Smooth muscle cell (in vitro differentiated cells): ENCODE data around the gene NRDC. TPM values are rescaled to one million over a fixed set of nuclear protein-coding genes. Genes with fewer than 3 reads are reported as not detected.

ENCODE experiments used
- DNase-seq: peaks from one replicate; lab custom pipeline; 2025; ENCODE audit not compliant: unreplicated experiment; lab: John Stamatoyannopoulos, UW
- H2AFZ ChIP-seq: fragments of 200-600 bp; sonication (generic); 2 replicates; pipeline ENCODE4 v1.6.0; 2016; ENCODE audit warnings: antibody characterized with exemption, low read depth, mild to moderate bottlenecking
- H3F3A ChIP-seq: fragments of 200-600 bp; sonication (generic); 2 replicates; pipeline ENCODE4 v1.6.0; 2017; ENCODE audit warnings: antibody characterized with exemption, low read depth
- H3K27ac ChIP-seq: fragments of 200-600 bp; sonication (generic); 2 replicates; pipeline ENCODE4 v1.5.1; 2016; ENCODE audit warnings: low read depth, mild to moderate bottlenecking
- H3K27me3 ChIP-seq: fragments of 200-600 bp; sonication (generic); 2 replicates; pipeline ENCODE4 v1.6.1; 2016; ENCODE audit warnings: low read depth, mild to moderate bottlenecking
- H3K36me3 ChIP-seq: fragments of 200-600 bp; sonication (generic); 2 replicates; pipeline ENCODE4 v1.5.1; 2016; ENCODE audit warnings: low read depth
- H3K4me1 ChIP-seq: fragments of 200-600 bp; sonication (generic); 2 replicates; pipeline ENCODE4 v1.5.1; 2016; ENCODE audit warnings: low read depth
- H3K4me2 ChIP-seq: fragments of 200-600 bp; sonication (generic); 2 replicates; pipeline ENCODE4 v1.6.0; 2016; ENCODE audit warnings: mild to moderate bottlenecking
- H3K4me3 ChIP-seq: fragments of 200-600 bp; sonication (generic); 2 replicates; pipeline ENCODE4 v1.5.1; 2016; ENCODE audit warnings: mild to moderate bottlenecking
- H3K79me2 ChIP-seq: fragments of 200-600 bp; sonication (generic); 2 replicates; pipeline ENCODE4 v1.6.0; 2016; ENCODE audit warnings: low read depth, mild to moderate bottlenecking
- H3K9ac ChIP-seq: fragments of 200-600 bp; sonication (generic); 2 replicates; pipeline ENCODE4 v1.6.0; 2016; ENCODE audit warnings: low read depth
- H3K9me3 ChIP-seq: fragments of 200-600 bp; sonication (generic); replicated peaks from 2 replicates; pipeline ENCODE4 v1.5.1; 2016; ENCODE audit warnings: low read depth
- H4K20me1 ChIP-seq: fragments of 200-600 bp; sonication (generic); 2 replicates; pipeline ENCODE4 v1.6.0; 2016; ENCODE audit warnings: low read depth
- WGBS: methylation state at CpG from one replicate; pipeline ENCODE4 v1.1.7; 2016; ENCODE audit warnings: low lambda C conversion rate; 5-methylcytosine and 5-hydroxymethylcytosine counted together
- microRNA counts: library from miRNA; unstranded; fragments of <30 nt; microRNA quantifications from one replicate; lab custom pipeline; 2016
- microRNA-seq: library from miRNA; unstranded; fragments of <30 nt; microRNA quantifications from one replicate; pipeline ENCODE4, GENCODE V29; 2016; ENCODE audit warnings: borderline number of aligned reads
- polyA plus RNA-seq: library from polyadenylated mRNA; unstranded; fragments of >200 nt; fragmentation: Nextera tagmentation; extraction: Ambion mirVana; gene quantifications from 2 replicates; pipeline ENCODE4 v1.2.1, GENCODE V29; 2016
- small RNA-seq: library from RNA; depleted of rRNA; stranded (forward); fragments of <200 nt; gene quantifications from one replicate; pipeline ENCODE3, GENCODE V24; 2014
- total RNA-seq: library from RNA; depleted of rRNA; stranded (reverse); fragments of >200 nt; gene quantifications from 2 replicates; pipeline ENCODE4 v1.2.3, GENCODE V29; 2014
- TF ChIP-seq, protein P1 (sequence below): fragments of 200-600 bp; sonication (generic); IDR thresholded peaks from 2 replicates; pipeline ENCODE4 v1.5.1; 2017; ENCODE audit warnings: borderline replicate concordance, mild to moderate bottlenecking, antibody characterized with exemption; ENCODE audit not compliant: insufficient read depth, poor library complexity, severe bottlenecking

The NRDC gene
- total and polyA plus RNA-seq, 2 experiments from 2014 or later = 81.5 to 96.1 TPM

DNA sequence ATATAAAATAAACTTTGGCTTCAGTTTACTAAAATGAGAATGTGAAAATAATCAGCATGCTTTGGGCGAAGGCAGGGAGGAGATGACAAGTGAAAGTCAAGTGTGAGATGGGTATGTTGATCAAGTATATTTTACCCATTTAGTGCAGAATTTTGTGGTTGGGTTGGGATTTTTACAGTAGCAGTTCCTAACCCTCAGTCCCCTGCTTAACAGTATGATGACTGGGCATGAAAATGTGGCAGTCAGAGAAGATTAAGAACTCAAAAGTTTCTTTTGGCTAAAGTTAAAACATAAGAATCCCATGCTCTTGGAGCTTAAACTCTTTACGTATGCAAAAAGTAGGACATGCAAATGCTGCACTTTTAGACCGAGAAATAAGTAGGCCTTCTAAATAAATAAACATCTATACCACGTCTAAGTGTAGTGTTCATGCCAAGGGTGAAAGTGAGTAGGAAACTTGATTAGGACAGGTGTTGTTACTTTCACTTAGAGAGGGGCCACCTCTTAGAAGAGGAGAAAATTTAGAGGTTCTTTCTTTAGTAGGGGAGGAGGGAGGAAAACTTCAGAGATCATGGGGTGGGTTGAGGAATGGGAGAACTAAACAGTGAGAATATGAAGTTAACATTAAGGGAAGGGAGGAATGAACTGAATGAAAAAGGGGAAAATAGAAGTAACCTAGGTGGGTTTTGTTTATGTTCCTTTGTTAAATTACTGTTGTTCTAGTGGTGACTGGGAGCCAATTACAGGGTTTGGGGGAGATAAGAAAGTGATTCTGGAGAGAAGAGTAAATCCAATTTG is 133.8 kb downstream of the NRDC start:
- Histone ChIP-seq H3K36me3 (no peaks in the 10 kb centered on the region), H3K4me1 (peaks cover 5% of the 10 kb centered on the region), H3K4me3 (no peak overlapping the region), H3K9ac (no peak overlapping the region), H2AFZ (no peak overlapping the region), H3K79me2 (peaks cover 57% of the 10 kb centered on the region), H4K20me1 (peaks cover 70% of the 10 kb centered on the region), H3F3A (peaks cover 2% of the 10 kb centered on the region), H3K9me3 (no peaks in the 10 kb centered on the region), H3K27ac (no peak overlapping the region), H3K27me3 (no peaks in the 10 kb centered on the region), H3K4me2 (no peak overlapping the region)
- TF ChIP-seq, protein P1, sequence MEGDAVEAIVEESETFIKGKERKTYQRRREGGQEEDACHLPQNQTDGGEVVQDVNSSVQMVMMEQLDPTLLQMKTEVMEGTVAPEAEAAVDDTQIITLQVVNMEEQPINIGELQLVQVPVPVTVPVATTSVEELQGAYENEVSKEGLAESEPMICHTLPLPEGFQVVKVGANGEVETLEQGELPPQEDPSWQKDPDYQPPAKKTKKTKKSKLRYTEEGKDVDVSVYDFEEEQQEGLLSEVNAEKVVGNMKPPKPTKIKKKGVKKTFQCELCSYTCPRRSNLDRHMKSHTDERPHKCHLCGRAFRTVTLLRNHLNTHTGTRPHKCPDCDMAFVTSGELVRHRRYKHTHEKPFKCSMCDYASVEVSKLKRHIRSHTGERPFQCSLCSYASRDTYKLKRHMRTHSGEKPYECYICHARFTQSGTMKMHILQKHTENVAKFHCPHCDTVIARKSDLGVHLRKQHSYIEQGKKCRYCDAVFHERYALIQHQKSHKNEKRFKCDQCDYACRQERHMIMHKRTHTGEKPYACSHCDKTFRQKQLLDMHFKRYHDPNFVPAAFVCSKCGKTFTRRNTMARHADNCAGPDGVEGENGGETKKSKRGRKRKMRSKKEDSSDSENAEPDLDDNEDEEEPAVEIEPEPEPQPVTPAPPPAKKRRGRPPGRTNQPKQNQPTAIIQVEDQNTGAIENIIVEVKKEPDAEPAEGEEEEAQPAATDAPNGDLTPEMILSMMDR = no peak
- WGBS = 81% methylated on average over 4 of the region's 4 CpGs
- DNase-seq = no peak

GRCh38 chr1:51741121-51741681 is 137.3 kb downstream of the NRDC start:
- no peak for DNase-seq

DNA sequence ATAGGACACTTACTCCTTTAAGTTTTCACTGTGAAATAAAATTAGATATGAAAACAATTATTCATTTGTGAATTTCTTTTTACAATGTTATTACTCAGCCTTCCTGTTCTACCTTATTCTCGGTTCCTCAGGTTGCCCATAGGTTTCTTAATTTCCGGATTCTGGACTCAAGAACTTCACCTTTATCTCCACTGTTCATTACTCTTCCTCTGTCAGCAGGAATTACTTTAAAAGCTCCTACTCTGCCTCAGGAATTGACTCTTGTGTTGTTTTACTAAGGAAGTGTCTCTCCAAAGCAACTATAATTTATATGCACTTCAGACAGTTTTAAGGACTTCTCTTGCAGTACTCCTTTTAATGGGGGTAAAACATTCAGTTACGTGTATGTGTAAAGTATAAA is 137.9 kb downstream of the NRDC start:
- peaks cover 97% of the 10 kb centered on the region for H3K79me2 ChIP-seq
- no peak overlapping the region for H3K27ac ChIP-seq
- no peaks in the 10 kb centered on the region for H3K9me3 ChIP-seq
- DNase-seq = no peak
- no peak overlapping the region for H3K4me3 ChIP-seq
- no peak overlapping the region for H3K4me2 ChIP-seq
- H3K9ac ChIP-seq = no peak overlapping the region
- H3F3A ChIP-seq = peaks cover 2% of the 10 kb centered on the region
- H2AFZ ChIP-seq = no peak overlapping the region
- H4K20me1 ChIP-seq = peaks cover 96% of the 10 kb centered on the region
- H3K27me3 ChIP-seq = no peaks in the 10 kb centered on the region
- no peaks in the 10 kb centered on the region for H3K36me3 ChIP-seq
- TF ChIP-seq, protein P1 = no peak
- 73% methylated on average over 3 of the region's 3 CpGs for WGBS
- H3K4me1 ChIP-seq = peaks cover 12% of the 10 kb centered on the region

More at GRCh38 chr1:51741121-51741681, 137.3 kb downstream of the NRDC start:
- WGBS = 100% methylated on average over 1 of the region's 1 CpG
- Histone ChIP-seq H3K79me2 (peaks cover 92% of the 10 kb centered on the region), H3K27me3 (no peaks in the 10 kb centered on the region), H3K9ac (no peak overlapping the region), H3K9me3 (no peaks in the 10 kb centered on the region), H2AFZ (no peak overlapping the region), H3K36me3 (no peaks in the 10 kb centered on the region), H3K4me2 (no peak overlapping the region), H3K4me3 (no peak overlapping the region), H3F3A (peaks cover 2% of the 10 kb centered on the region), H4K20me1 (peaks cover 96% of the 10 kb centered on the region), H3K27ac (no peak overlapping the region), H3K4me1 (peaks cover 11% of the 10 kb centered on the region)
- TF ChIP-seq, protein P1 = no peak

MicroRNAs encoded within 50 kb of the gene (microRNA counts, 767-probe panel; counts per million panel counts)
- microRNA hsa-miR-761 (lab: Ali Mortazavi, UCI) = 183 counts per million

Small RNA genes within 50 kb of the gene (microRNA-seq; reads per million reads assigned to microRNA genes)
- gene MIR761 = not detected

Small RNA genes within 50 kb of the gene (small RNA-seq; reads per million reads assigned to genes)
- gene AL050343.2 = 0.21 reads per million

Other genes starting within 250 kb of the NRDC start
- gene RAB3B, start 112.0 kb upstream of the NRDC start, total RNA-seq = 8.8 and 9.3 TPM in 2 replicates
- gene RAB3B, start 112.0 kb upstream of the NRDC start, polyA plus RNA-seq = 3.5 and 6.1 TPM in 2 replicates
- gene KTI12, start 155.1 kb upstream of the NRDC start, total RNA-seq = 7.0 and 8.1 TPM in 2 replicates
- 11.6 and 14.2 TPM in 2 replicates for gene KTI12, start 155.1 kb upstream of the NRDC start, polyA plus RNA-seq
- gene TXNDC12, start 176.5 kb upstream of the NRDC start, total RNA-seq = 73.0 and 83.4 TPM in 2 replicates
- gene TXNDC12, start 176.5 kb upstream of the NRDC start, polyA plus RNA-seq = 46.7 and 60.2 TPM in 2 replicates
- 95.5 and 103 TPM in 2 replicates for gene BTF3L4, start 177.6 kb upstream of the NRDC start, total RNA-seq
- 67.8 and 77.0 TPM in 2 replicates for gene BTF3L4, start 177.6 kb upstream of the NRDC start, polyA plus RNA-seq